ENCODE measurements around the gene FOXP1. TPM values are rescaled to one million over a fixed set of nuclear protein-coding genes. Genes with fewer than 3 reads are reported as not detected.

The FOXP1 gene
- total and polyA plus RNA-seq, 2 of the 8 experiments (the other 6 are each of a cell fraction or from before 2014, with no cell fraction given): 13.9 to 25.4 TPM

GRCh38 chr3:71462586-71462985, 120.9 kb downstream of the FOXP1 start:
- no peaks in the 10 kb centered on the region for H3K79me1 ChIP-seq (ENCODE audit: low read depth, low read length)
- H3K4me2 ChIP-seq (ENCODE audit: insufficient read depth in 1 of 2, low read depth in 2 of 2, low read length in 2 of 2): no peak overlapping the region
- DNase-seq (ENCODE audit: low read depth in 1 of 2, low spot score in 2 of 2) (no peak), FAIRE-seq (no peak)
- no peak overlapping the region for H2BK20ac ChIP-seq (ENCODE audit: low read length)
- H3K4me1 ChIP-seq (replicated peaks in 1 of 4; ENCODE audit: control insufficient read depth in 3 of 4, insufficient read depth in 4 of 4, low read length in 3 of 4): peaks cover 0 to 10% (median 2%) of the 10 kb centered on the region in 4 experiments; a peak in 2 of 7 replicates
- no peak overlapping the region for H4K91ac ChIP-seq (replicated peaks; ENCODE audit: insufficient read length, low read length)
- H4K5ac ChIP-seq (ENCODE audit: insufficient read length, low read depth, low read length): no peak overlapping the region
- H3K56ac ChIP-seq (replicated peaks; ENCODE audit: insufficient read length, low read depth, low read length): no peak overlapping the region
- H3K23me2 ChIP-seq (ENCODE audit: low read depth, low read length): no peaks in the 10 kb centered on the region; the same call in 1 of the 2 replicates
- H2BK5ac ChIP-seq (ENCODE audit: low read depth, low read length): no peak overlapping the region
- no peaks in the 10 kb centered on the region for H4K20me1 ChIP-seq (replicated peaks in 1 of 2; ENCODE audit: control insufficient read depth in 1 of 2, insufficient read depth in 2 of 2, low read length in 2 of 2)
- H3K18ac ChIP-seq (ENCODE audit: extremely low read depth, low read length): no peak overlapping the region
- no peak overlapping the region for H4K8ac ChIP-seq (ENCODE audit: extremely low read depth, insufficient read depth, low read length)
- H3K4me3 ChIP-seq (ENCODE audit: extremely low read depth in 1 of 4, insufficient read depth in 2 of 4, low read depth in 3 of 4, low read length in 4 of 4): no peak overlapping the region
- H2AFZ ChIP-seq (ENCODE audit: low read length): no peak overlapping the region
- H3K9ac ChIP-seq (replicated peaks in 1 of 4; ENCODE audit: extremely low read depth in 1 of 4, low read depth in 3 of 4, low read length in 3 of 4): no peak overlapping the region
- H3K23ac ChIP-seq (ENCODE audit: insufficient read length): no peak overlapping the region
- H2BK120ac ChIP-seq (replicated peaks; ENCODE audit: low read depth, low read length): no peak overlapping the region
- CTCF ChIA-PET (ENCODE audit: partially characterized antibody): interaction anchor here (0.8 to 1.4 kb wide), 2 partner anchors 14 to 74 kb away, joined by 3 read pairs; no protein-coding TSS in a partner anchor
- H3K14ac ChIP-seq (ENCODE audit: insufficient read length): no peak overlapping the region
- 93% methylated on average over 7 of the region's 7 CpGs; no CpG with 5 or more reads in 1 of the 2 experiments for WGBS, 2 experiments (ENCODE audit: extremely low coverage in 1 of 2, insufficient coverage in 1 of 2, insufficient read length in 1 of 2, insufficient replicate concordance in 2 of 2, low coverage in 1 of 2, low lambda C conversion rate in 2 of 2, missing lambda C conversion rate in 1 of 2)
- H3K36me3 ChIP-seq (ENCODE audit: control insufficient read depth in 2 of 4, insufficient read depth in 4 of 4, low read length in 3 of 4): no peaks in the 10 kb centered on the region
- no peaks in the 10 kb centered on the region for H3K9me3 ChIP-seq (ENCODE audit: insufficient read depth in 2 of 2, low read depth in 1 of 2, low read length in 1 of 2)
- no peak overlapping the region for H3K4ac ChIP-seq (replicated peaks; ENCODE audit: insufficient read length, low read depth, low read length)
- H3K27ac ChIP-seq (ENCODE audit: low read depth, low read length): no peak overlapping the region
- POLR2A ChIA-PET (ENCODE audit: partially characterized antibody): no interaction called here
- H2BK15ac ChIP-seq (ENCODE audit: low read length): no peak overlapping the region
- no peak overlapping the region for H2BK12ac ChIP-seq (ENCODE audit: low read depth, low read length)
- H3K27me3 ChIP-seq (replicated peaks in 1 of 4; ENCODE audit: control insufficient read depth in 3 of 4, extremely low read depth in 1 of 4, insufficient read depth in 3 of 4, low read length in 3 of 4): no peaks in the 10 kb centered on the region
- no peak overlapping the region for H2AK5ac ChIP-seq (ENCODE audit: low read depth, low read length)
- no peaks in the 10 kb centered on the region for H3K79me2 ChIP-seq (ENCODE audit: control insufficient read depth in 1 of 2, insufficient read depth in 2 of 2, low read length in 2 of 2)
- TF ChIP-seq RNF2 (IDR thresholded peaks at IDR 0.05; ENCODE audit: borderline replicate concordance, low read depth, low read length, missing control alignments, poor library complexity, severe bottlenecking) (no peak), POU5F1 (IDR thresholded peaks at IDR 0.05; ENCODE audit: low read depth, low read length) (no peak), CBX5 (IDR thresholded peaks at IDR 0.05; ENCODE audit: low read depth, low read length) (no peak), RXRA (IDR thresholded peaks at IDR 0.05; ENCODE audit: insufficient read depth, low read depth, low read length) (no peak), NANOG (IDR thresholded peaks at IDR 0.05; ENCODE audit: insufficient read depth, low read depth, low read length, poor library complexity, severe bottlenecking) (no peak), CEBPB (IDR thresholded peaks at IDR 0.05; ENCODE audit: low read depth, low read length) (no peak), RBBP5 (IDR thresholded peaks at IDR 0.05; ENCODE audit: borderline replicate concordance, low read depth, low read length) (no peak), KDM4A (IDR thresholded peaks at IDR 0.05; ENCODE audit: low read depth, low read length, severe bottlenecking) (no peak), POLR2AphosphoS5 (IDR thresholded peaks at IDR 0.05; ENCODE audit: low read depth, low read length) (no peak), SUZ12 (IDR thresholded peaks at IDR 0.05; ENCODE audit: low read length) (no peak), USF2 (IDR thresholded peaks at IDR 0.05; ENCODE audit: low read length) (no peak), SIX5 (IDR thresholded peaks at IDR 0.05; ENCODE audit: low read depth, low read length) (no peak), TAF7 (optimal IDR thresholded peaks at IDR 0.05; ENCODE audit: borderline replicate concordance, low read depth, low read length) (no peak)

Data from H1 (cell line).